HepG2 (cell line): ENCODE data around the gene CLDND2. TPM values are rescaled to one million over a fixed set of nuclear protein-coding genes. Genes with fewer than 3 reads are reported as not detected.

Experiments used
- ASH2L ChIP-seq: fragments of 300-600, 200-600 bp; sonication (generic); IDR thresholded peaks from 2 replicates; pipeline ENCODE4 v1.7.0; 2017; ENCODE audit warnings: low read depth, mild to moderate bottlenecking, moderate library complexity, mixed read lengths, low read length; ENCODE audit not compliant: insufficient read length
- E2F5 ChIP-seq: sonication (generic); formaldehyde crosslinking; conservative IDR thresholded peaks from 2 replicates; pipeline ENCODE4 v1.4.0; 2020; ENCODE audit warnings: missing genetic modification reagents
- FOXM1 ChIP-seq: sonication (generic); formaldehyde crosslinking; IDR thresholded peaks from 2 replicates; pipeline ENCODE4 v1.5.0; 2020; ENCODE audit warnings: missing genetic modification reagents
- RFXANK ChIP-seq: IDR thresholded peaks from 2 replicates; pipeline ENCODE4 v1.6.1; 2016
- SMAD3 ChIP-seq: sonication (generic); formaldehyde crosslinking; IDR thresholded peaks from 2 replicates; pipeline ENCODE4 v1.4.0; 2020; ENCODE audit warnings: missing genetic modification reagents
- SMARCC2 ChIP-seq: fragments of 450-650 bp; IDR thresholded peaks from 2 replicates; pipeline ENCODE4 v1.6.1; 2017; ENCODE audit warnings: antibody characterized with exemption, mild to moderate bottlenecking
- SNRNP70 ChIP-seq: fragments of 200-400 bp; formaldehyde crosslinking; IDR thresholded peaks from 2 replicates; pipeline ENCODE4 v1.6.1; 2017; ENCODE audit warnings: mild to moderate bottlenecking, low read depth, low read length, moderate library complexity
- U2AF1 ChIP-seq: fragments of 200-400 bp; formaldehyde crosslinking; optimal IDR thresholded peaks from 2 replicates; pipeline ENCODE3; 2017; ENCODE audit warnings: mild to moderate bottlenecking, low read depth, low read length
- ZFAT ChIP-seq: sonication (generic); formaldehyde crosslinking; conservative IDR thresholded peaks from 2 replicates; pipeline ENCODE4 v1.8.1; 2023; ENCODE audit warnings: missing genetic modification reagents, inconsistent platforms
- ZFX ChIP-seq: sonication (generic); formaldehyde crosslinking; IDR thresholded peaks from 2 replicates; pipeline ENCODE4 v1.4.0; 2020; ENCODE audit warnings: mild to moderate bottlenecking, low read depth, missing genetic modification reagents, moderate library complexity
- ZNF230 ChIP-seq: sonication (generic); formaldehyde crosslinking; IDR thresholded peaks from 2 replicates; pipeline ENCODE4 v1.4.0; 2020; ENCODE audit warnings: mild to moderate bottlenecking, missing genetic modification reagents
- ZNF281 ChIP-seq: sonication (generic); formaldehyde crosslinking; IDR thresholded peaks from 2 replicates; pipeline ENCODE4 v1.4.0; 2020; ENCODE audit warnings: missing genetic modification reagents, borderline replicate concordance
- ZNF292 ChIP-seq: sonication (generic); formaldehyde crosslinking; IDR thresholded peaks from 2 replicates; pipeline ENCODE4 v1.8.1; 2022; ENCODE audit warnings: mild to moderate bottlenecking, low read depth, missing genetic modification reagents, borderline replicate concordance
- ZNF496 ChIP-seq: sonication (generic); formaldehyde crosslinking; IDR thresholded peaks from 2 replicates; pipeline ENCODE4 v1.8.1; 2023; ENCODE audit warnings: mild to moderate bottlenecking, moderate library complexity, missing genetic modification reagents; ENCODE audit not compliant: insufficient replicate concordance
- ZNF569 ChIP-seq: sonication (generic); formaldehyde crosslinking; IDR thresholded peaks from 2 replicates; pipeline ENCODE4 v1.5.0; 2020; ENCODE audit warnings: mild to moderate bottlenecking, missing genetic modification reagents, moderate library complexity, borderline replicate concordance
- ZNF781 ChIP-seq: sonication (generic); formaldehyde crosslinking; IDR thresholded peaks from 2 replicates; pipeline ENCODE4 v1.5.1; 2020; ENCODE audit warnings: borderline replicate concordance, mild to moderate bottlenecking, missing genetic modification reagents; ENCODE audit errors: not compliant biosample characterization
- ZNF816 ChIP-seq: sonication (generic); formaldehyde crosslinking; IDR thresholded peaks from 2 replicates; pipeline ENCODE4 v1.8.0; 2022; ENCODE audit warnings: missing genetic modification reagents, mild to moderate bottlenecking, borderline replicate concordance
- polyA plus RNA-seq, 8 experiments: library from polyadenylated mRNA; depleted of rRNA in 3 of 8; stranded (reverse) in 7 of 8; unstranded in 1 of 8; fragments of >200 nt; fragmentation: Illumina TruSeq in 4 of 8; extraction: Trizol in 4 of 8; gene quantifications; 2 replicates each; pipeline versions ENCODE4 v1.2.1 to v1.2.3, GENCODE V29; 2011 to 2016; ENCODE audit warnings: low read depth in 4 of 8, missing spikeins in 1 of 8, mixed read lengths in 1 of 8; ENCODE audit not compliant: insufficient read depth in 1 of 8
- total RNA-seq, 5 experiments: library from RNA; depleted of rRNA; stranded (reverse); fragments of >200 nt; fragmentation: Illumina TruSeq; extraction: Trizol; gene quantifications; 2 replicates each; pipeline ENCODE4 v1.2.3, GENCODE V29; 2016; ENCODE audit warnings: low read depth in 1 of 5
- TF ChIP-seq, protein P1 (sequence below): sonication (generic); formaldehyde crosslinking; IDR thresholded peaks from 2 replicates; pipeline ENCODE4 v1.4.0; 2020; ENCODE audit warnings: mild to moderate bottlenecking, missing genetic modification reagents

The CLDND2 gene
- total and polyA plus RNA-seq, 2 of the 13 experiments (the other 11 are each of a cell fraction or from before 2014, with no cell fraction given) = 0.84 to 1.8 TPM

GRCh38 chr19:51356159-51356801 lies 12.5 kb downstream of the CLDND2 start (continued):
- TF ChIP-seq ZNF281 (peak; percentile 74; the same call in 1 of the 2 replicates), ZNF781 (no peak), ZNF816 (CRISPR knock-in tag) (no peak), ZNF569 (no peak), ZNF230 (CRISPR knock-in tag) (no peak), SMARCC2 (no peak), SNRNP70 (no peak), ZNF496 (CRISPR knock-in tag) (no peak), E2F5 (no peak), ASH2L (peak; percentile 33), ZFAT (no peak), ZFX (CRISPR knock-in tag) (peak; percentile 34; the same call in 1 of the 2 replicates), RFXANK (CRISPR knock-in tag) (no peak), SMAD3 (CRISPR knock-in tag) (no peak), FOXM1 (no peak), ZNF292 (CRISPR knock-in tag) (no peak), U2AF1 (no peak)
- TF ChIP-seq, protein P1, sequence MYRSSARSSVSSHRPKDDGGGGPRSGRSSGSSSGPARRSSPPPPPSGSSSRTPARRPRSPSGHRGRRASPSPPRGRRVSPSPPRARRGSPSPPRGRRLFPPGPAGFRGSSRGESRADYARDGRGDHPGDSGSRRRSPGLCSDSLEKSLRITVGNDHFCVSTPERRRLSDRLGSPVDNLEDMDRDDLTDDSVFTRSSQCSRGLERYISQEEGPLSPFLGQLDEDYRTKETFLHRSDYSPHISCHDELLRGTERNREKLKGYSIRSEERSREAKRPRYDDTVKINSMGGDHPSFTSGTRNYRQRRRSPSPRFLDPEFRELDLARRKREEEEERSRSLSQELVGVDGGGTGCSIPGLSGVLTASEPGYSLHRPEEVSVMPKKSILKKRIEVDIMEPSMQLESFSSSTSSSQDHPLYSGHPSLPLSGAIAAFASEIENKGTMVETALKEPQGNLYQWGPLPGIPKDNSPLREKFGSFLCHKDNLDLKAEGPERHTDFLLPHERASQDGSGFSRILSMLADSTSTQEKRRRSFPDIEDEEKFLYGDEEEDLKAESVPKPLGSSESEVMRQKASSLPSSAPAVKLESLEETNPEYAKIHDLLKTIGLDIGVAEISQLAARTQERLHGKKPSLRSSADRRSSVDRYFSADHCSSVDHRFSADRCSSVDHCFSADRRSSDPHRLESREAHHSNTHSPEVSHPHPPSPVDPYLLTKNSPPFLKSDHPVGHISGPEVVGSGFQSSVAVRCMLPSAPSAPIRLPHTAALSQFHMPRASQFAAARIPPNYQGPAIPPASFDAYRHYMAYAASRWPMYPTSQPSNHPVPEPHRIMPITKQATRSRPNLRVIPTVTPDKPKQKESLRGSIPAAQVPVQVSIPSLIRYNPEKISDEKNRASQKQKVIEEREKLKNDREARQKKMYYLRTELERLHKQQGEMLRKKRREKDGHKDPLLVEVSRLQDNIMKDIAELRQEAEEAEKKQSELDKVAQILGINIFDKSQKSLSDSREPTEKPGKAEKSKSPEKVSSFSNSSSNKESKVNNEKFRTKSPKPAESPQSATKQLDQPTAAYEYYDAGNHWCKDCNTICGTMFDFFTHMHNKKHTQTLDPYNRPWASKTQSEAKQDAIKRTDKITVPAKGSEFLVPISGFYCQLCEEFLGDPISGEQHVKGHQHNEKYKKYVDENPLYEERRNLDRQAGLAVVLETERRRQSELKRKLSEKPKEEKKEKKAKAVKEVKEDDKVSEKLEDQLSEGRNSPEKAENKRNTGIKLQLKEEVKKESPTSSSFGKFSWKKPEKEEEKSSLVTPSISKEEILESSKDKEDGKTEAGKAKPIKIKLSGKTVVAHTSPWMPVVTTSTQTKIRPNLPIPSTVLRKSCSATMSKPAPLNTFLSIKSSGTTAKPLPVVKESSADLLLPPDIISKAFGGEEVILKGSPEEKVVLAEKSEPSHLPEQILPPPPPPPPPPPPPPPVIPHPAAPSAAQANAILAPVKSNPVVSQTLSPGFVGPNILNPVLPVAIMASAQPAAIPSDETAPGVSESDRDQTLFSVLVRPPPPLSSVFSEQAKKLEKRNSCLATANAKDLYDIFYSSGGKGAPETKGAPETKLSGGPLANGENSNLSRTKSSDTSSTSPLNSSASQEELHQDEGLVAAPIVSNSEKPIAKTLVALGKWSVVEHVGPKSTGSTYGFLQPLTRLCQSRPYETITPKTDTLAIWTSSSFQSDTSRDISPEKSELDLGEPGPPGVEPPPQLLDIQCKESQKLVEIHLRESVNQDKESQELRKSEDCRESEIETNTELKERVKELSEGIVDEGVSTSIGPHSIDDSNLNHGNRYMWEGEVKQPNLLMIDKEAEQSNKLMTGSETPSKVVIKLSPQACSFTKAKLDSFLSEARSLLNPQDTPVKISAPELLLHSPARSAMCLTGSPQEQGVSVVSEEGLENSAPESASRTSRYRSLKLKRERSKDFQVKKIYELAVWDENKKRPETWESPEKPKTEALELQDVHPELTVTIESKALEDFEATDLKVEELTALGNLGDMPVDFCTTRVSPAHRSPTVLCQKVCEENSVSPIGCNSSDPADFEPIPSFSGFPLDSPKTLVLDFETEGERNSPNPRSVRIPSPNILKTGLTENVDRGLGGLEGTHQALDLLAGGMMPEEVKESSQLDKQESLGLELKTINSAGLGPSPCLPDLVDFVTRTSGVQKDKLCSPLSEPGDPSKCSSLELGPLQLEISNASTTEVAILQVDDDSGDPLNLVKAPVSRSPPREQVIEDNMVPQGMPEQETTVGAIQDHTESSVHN = no peak
